Liver (tissue), 9 donors: ENCODE data around the gene LAMTOR4. TPM values are rescaled to one million over a fixed set of nuclear protein-coding genes. Genes with fewer than 3 reads are reported as not detected.
"Not testable (repeated sequence)": the region's sequence is repeated elsewhere in the genome, so short reads cannot be mapped to it uniquely, and the experiment has no call there.

ENCODE experiments used
- DNase-seq: peaks from one replicate; pipeline ENCODE4 v3.0.0-alpha.2; 2017; ENCODE audit warnings: low spot score
- H3K27ac ChIP-seq, 2 donors: one replicate each; pipeline ENCODE4 v1.7.0; 2013; ENCODE audit warnings: inconsistent platforms in 2 of 2, low read length in 2 of 2, control low read depth in 1 of 2, low read depth in 1 of 2, mild to moderate bottlenecking in 1 of 2
- H3K27me3 ChIP-seq, 4 donors: one replicate each; pipeline versions ENCODE4 v1.6.1 to v1.7.0; 2013; ENCODE audit warnings: low read length in 3 of 4, inconsistent platforms in 1 of 4, mild to moderate bottlenecking in 1 of 4, moderate library complexity in 1 of 4; ENCODE audit not compliant: control insufficient read depth in 4 of 4, insufficient read depth in 4 of 4
- H3K36me3 ChIP-seq, 4 donors: one replicate each; pipeline versions ENCODE4 v1.6.1 to v1.7.0; 2013; ENCODE audit warnings: low read length in 3 of 4, mild to moderate bottlenecking in 3 of 4, low read depth in 1 of 4, moderate library complexity in 1 of 4; ENCODE audit not compliant: control insufficient read depth in 4 of 4, insufficient read depth in 3 of 4
- H3K4me1 ChIP-seq, 4 donors: one replicate each; pipeline versions ENCODE4 v1.6.1 to v1.7.0; 2013; ENCODE audit warnings: low read length in 3 of 4, mild to moderate bottlenecking in 3 of 4, moderate library complexity in 1 of 4; ENCODE audit not compliant: control insufficient read depth in 4 of 4, insufficient read depth in 4 of 4
- H3K4me3 ChIP-seq, 3 donors: one replicate each; pipeline versions ENCODE4 v1.6.1 to v1.7.0; 2013; ENCODE audit warnings: low read length in 3 of 3, control low read depth in 1 of 3, low read depth in 1 of 3, mild to moderate bottlenecking in 1 of 3
- H3K9ac ChIP-seq, 2 donors: one replicate each; pipeline ENCODE4 v1.7.0; 2013; ENCODE audit warnings: low read length in 2 of 2, mild to moderate bottlenecking in 2 of 2, moderate library complexity in 2 of 2, control low read depth in 1 of 2, low read depth in 1 of 2
- H3K9me3 ChIP-seq, 4 donors: one replicate each; pipeline versions ENCODE4 v1.6.1 to v1.7.0; 2013; ENCODE audit warnings: low read length in 3 of 4; ENCODE audit not compliant: control insufficient read depth in 4 of 4
- EGR1 ChIP-seq, 2 donors: IDR thresholded peaks; 2 replicates each; pipeline ENCODE4 v1.6.1; 2016 to 2018; ENCODE audit warnings: antibody characterized with exemption in 2 of 2, low read depth in 2 of 2
- FOXA1 ChIP-seq: IDR thresholded peaks from 2 replicates; pipeline ENCODE4 v1.6.1; 2016; ENCODE audit warnings: antibody characterized with exemption
- FOXA2 ChIP-seq: IDR thresholded peaks from 2 replicates; pipeline ENCODE4 v1.6.1; 2016; ENCODE audit warnings: antibody characterized with exemption
- GABPA ChIP-seq, 2 donors: IDR thresholded peaks in 1 of 2; conservative IDR thresholded peaks in 1 of 2; 2 replicates each; pipeline ENCODE4 v1.6.1; 2016; ENCODE audit warnings: antibody characterized with exemption in 2 of 2, mild to moderate bottlenecking in 1 of 2, moderate library complexity in 1 of 2
- HNF4A ChIP-seq, 2 donors: conservative IDR thresholded peaks; 2 replicates each; pipeline ENCODE4 v1.6.1; 2016; ENCODE audit warnings: antibody characterized with exemption in 2 of 2, mild to moderate bottlenecking in 2 of 2
- HNF4G ChIP-seq: IDR thresholded peaks from 2 replicates; pipeline ENCODE4 v1.6.1; 2016; ENCODE audit warnings: antibody characterized with exemption
- JUND ChIP-seq, 2 donors: IDR thresholded peaks; 2 replicates each; pipeline ENCODE4 v1.6.1; 2016; ENCODE audit warnings: antibody characterized with exemption in 2 of 2
- NR2F2 ChIP-seq: IDR thresholded peaks from 2 replicates; pipeline ENCODE4 v1.6.1; 2016; ENCODE audit warnings: antibody characterized with exemption
- RAD21 ChIP-seq, 2 donors: IDR thresholded peaks; 2 replicates each; pipeline ENCODE4 v1.6.1; 2016; ENCODE audit warnings: antibody characterized with exemption in 2 of 2, mild to moderate bottlenecking in 2 of 2
- RXRA ChIP-seq, 2 donors: IDR thresholded peaks; 2 replicates each; pipeline ENCODE4 v1.6.1; 2017 to 2018; ENCODE audit warnings: antibody characterized with exemption in 2 of 2, mild to moderate bottlenecking in 1 of 2
- SP1 ChIP-seq: IDR thresholded peaks from 2 replicates; pipeline ENCODE4 v1.6.1; 2018; ENCODE audit warnings: antibody characterized with exemption, mild to moderate bottlenecking
- TAF1 ChIP-seq: conservative IDR thresholded peaks from 2 replicates; pipeline ENCODE4 v1.6.1; 2016; ENCODE audit warnings: antibody characterized with exemption, mild to moderate bottlenecking
- YY1 ChIP-seq: IDR thresholded peaks from 2 replicates; pipeline ENCODE4 v1.6.1; 2016; ENCODE audit warnings: antibody characterized with exemption, mild to moderate bottlenecking
- WGBS: extraction: QIAGEN DNeasy Blood & Tissue Kit; methylation state at CpG from one replicate; pipeline ENCODE4 v1.1.7; 2013; 5-methylcytosine and 5-hydroxymethylcytosine counted together
- polyA plus RNA-seq, 2 donors: library from polyadenylated mRNA; stranded (reverse) in 1 of 2; unstranded in 1 of 2; fragments of 200-250 nt in 1 of 2; fragments of >200 nt in 1 of 2; fragmentation: Nextera tagmentation in 1 of 2; extraction: Ambion mirVana in 1 of 2; gene quantifications; one replicate each; pipeline versions ENCODE4 v1.2.1 to v1.2.3, GENCODE V29; 2013 to 2015
- total RNA-seq, 2 donors: library from RNA; depleted of rRNA; stranded (reverse); fragments of >200 nt; gene quantifications; one replicate each; pipeline ENCODE4 v1.2.3, GENCODE V29; 2014
- TF ChIP-seq, protein P1 (sequence below): IDR thresholded peaks from 2 replicates; pipeline ENCODE4 v1.6.1; 2016; ENCODE audit warnings: antibody characterized with exemption
- TF ChIP-seq, protein P2 (sequence below): IDR thresholded peaks from 2 replicates; pipeline ENCODE4 v1.6.1; 2016; ENCODE audit warnings: antibody characterized with exemption
- TF ChIP-seq, protein P3 (sequence below): IDR thresholded peaks from 2 replicates; pipeline ENCODE4 v1.6.1; 2016; ENCODE audit warnings: antibody characterized with exemption, mild to moderate bottlenecking
- TF ChIP-seq, protein P4 (sequence below): fragments of 150-350 bp; IDR thresholded peaks from 2 replicates; pipeline ENCODE4 v1.5.1; 2017; ENCODE audit warnings: improper control_type of control experiment, low read depth, low read length; ENCODE audit not compliant: missing input control
- donor health status: healthy.
- donor health status: healthy.
- donor health status: healthy.
- donor health status: healthy.
- donor health status: healthy.

LAMTOR4 gene
- total and polyA plus RNA-seq, 4 donors: 28.4 to 112 (median 57.7) TPM

DNA sequence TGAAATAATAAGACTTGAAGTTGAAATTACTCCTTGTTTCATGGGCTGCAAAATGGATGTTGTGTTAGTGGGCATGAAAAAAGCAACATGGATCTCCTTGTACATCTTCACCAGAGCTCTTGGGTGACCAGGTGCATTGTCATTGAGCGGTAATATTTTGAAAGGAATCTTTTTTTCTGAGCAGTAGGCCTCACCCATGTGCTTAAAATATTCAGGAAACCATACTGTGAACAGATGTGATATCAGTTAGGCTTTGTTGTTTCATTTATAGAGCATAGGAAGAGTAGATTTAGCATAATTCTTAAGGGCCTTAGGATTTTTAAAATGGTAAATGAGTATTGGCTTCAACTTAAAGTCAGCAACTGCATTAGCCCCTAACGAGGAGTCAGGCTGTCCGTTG, 44.3 kb downstream of the LAMTOR4 start:
- no peak overlapping the region for H3K9ac ChIP-seq
- no peak for DNase-seq
- H3K27ac ChIP-seq: no peak overlapping the region
- TF ChIP-seq GABPA (IDR thresholded peaks at IDR 0.05 in 1 of 2, conservative IDR thresholded peaks at IDR 0.05 in 1 of 2): no peak
- TF ChIP-seq, protein P1, sequence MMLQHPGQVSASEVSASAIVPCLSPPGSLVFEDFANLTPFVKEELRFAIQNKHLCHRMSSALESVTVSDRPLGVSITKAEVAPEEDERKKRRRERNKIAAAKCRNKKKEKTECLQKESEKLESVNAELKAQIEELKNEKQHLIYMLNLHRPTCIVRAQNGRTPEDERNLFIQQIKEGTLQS: no peak
- H3K36me3 ChIP-seq: no peaks in the 10 kb centered on the region
- WGBS: 81% methylated on average over 3 of the region's 3 CpGs
- no peaks in the 10 kb centered on the region for H3K27me3 ChIP-seq
- H3K4me3 ChIP-seq: no peak overlapping the region
- H3K4me1 ChIP-seq: no peaks in the 10 kb centered on the region
- H3K9me3 ChIP-seq: no peaks in the 10 kb centered on the region

DNA sequence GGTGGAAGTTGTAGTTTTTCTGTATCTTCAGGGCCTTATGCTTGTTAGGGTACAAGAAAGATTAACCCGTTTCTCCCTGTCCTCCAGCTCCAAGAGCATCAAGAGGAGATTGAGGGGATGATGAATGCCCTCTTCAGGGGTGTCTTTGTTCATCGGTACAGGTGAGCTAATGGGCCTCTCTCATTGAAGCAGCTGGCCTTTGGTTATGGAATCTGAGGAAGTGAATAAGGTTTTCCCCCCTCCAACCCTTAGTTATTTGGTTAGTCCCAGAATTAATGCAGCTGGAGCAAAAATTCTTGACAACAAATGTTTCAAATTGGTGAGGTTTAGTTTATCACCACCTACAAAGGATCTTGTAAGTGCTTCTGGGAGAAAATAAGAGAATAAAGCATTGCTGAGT, 46.5 kb downstream of the LAMTOR4 start:
- Histone ChIP-seq H3K27ac (no peak overlapping the region), H3K9me3 (no peaks in the 10 kb centered on the region), H3K4me1 (peaks cover 0 to under 1% (median under 1%) of the 10 kb centered on the region in 4 donors), H3K27me3 (no peaks in the 10 kb centered on the region), H3K9ac (no peak overlapping the region), H3K4me3 (no peak overlapping the region), H3K36me3 (no peaks in the 10 kb centered on the region)
- TF ChIP-seq, protein P1: no peak
- no peak for TF ChIP-seq RXRA (IDR thresholded peaks at IDR 0.05)
- TF ChIP-seq TAF1: no peak
- TF ChIP-seq RAD21 (IDR thresholded peaks at IDR 0.05): no peak
- no peak for TF ChIP-seq HNF4A (conservative IDR thresholded peaks at IDR 0.05)
- TF ChIP-seq FOXA1: no peak
- TF ChIP-seq HNF4G: no peak
- TF ChIP-seq GABPA (IDR thresholded peaks at IDR 0.05 in 1 of 2, conservative IDR thresholded peaks at IDR 0.05 in 1 of 2): no peak
- TF ChIP-seq YY1: no peak
- TF ChIP-seq JUND (IDR thresholded peaks at IDR 0.05): no peak
- TF ChIP-seq, protein P2, sequence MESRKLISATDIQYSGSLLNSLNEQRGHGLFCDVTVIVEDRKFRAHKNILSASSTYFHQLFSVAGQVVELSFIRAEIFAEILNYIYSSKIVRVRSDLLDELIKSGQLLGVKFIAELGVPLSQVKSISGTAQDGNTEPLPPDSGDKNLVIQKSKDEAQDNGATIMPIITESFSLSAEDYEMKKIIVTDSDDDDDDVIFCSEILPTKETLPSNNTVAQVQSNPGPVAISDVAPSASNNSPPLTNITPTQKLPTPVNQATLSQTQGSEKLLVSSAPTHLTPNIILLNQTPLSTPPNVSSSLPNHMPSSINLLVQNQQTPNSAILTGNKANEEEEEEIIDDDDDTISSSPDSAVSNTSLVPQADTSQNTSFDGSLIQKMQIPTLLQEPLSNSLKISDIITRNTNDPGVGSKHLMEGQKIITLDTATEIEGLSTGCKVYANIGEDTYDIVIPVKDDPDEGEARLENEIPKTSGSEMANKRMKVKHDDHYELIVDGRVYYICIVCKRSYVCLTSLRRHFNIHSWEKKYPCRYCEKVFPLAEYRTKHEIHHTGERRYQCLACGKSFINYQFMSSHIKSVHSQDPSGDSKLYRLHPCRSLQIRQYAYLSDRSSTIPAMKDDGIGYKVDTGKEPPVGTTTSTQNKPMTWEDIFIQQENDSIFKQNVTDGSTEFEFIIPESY: no peak
- TF ChIP-seq SP1: no peak
- no peak for TF ChIP-seq EGR1 (IDR thresholded peaks at IDR 0.05; ENCODE audit: low read depth in 2 of 2)
- TF ChIP-seq, protein P3, sequence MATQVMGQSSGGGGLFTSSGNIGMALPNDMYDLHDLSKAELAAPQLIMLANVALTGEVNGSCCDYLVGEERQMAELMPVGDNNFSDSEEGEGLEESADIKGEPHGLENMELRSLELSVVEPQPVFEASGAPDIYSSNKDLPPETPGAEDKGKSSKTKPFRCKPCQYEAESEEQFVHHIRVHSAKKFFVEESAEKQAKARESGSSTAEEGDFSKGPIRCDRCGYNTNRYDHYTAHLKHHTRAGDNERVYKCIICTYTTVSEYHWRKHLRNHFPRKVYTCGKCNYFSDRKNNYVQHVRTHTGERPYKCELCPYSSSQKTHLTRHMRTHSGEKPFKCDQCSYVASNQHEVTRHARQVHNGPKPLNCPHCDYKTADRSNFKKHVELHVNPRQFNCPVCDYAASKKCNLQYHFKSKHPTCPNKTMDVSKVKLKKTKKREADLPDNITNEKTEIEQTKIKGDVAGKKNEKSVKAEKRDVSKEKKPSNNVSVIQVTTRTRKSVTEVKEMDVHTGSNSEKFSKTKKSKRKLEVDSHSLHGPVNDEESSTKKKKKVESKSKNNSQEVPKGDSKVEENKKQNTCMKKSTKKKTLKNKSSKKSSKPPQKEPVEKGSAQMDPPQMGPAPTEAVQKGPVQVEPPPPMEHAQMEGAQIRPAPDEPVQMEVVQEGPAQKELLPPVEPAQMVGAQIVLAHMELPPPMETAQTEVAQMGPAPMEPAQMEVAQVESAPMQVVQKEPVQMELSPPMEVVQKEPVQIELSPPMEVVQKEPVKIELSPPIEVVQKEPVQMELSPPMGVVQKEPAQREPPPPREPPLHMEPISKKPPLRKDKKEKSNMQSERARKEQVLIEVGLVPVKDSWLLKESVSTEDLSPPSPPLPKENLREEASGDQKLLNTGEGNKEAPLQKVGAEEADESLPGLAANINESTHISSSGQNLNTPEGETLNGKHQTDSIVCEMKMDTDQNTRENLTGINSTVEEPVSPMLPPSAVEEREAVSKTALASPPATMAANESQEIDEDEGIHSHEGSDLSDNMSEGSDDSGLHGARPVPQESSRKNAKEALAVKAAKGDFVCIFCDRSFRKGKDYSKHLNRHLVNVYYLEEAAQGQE: no peak
- TF ChIP-seq FOXA2: no peak
- TF ChIP-seq, protein P4, sequence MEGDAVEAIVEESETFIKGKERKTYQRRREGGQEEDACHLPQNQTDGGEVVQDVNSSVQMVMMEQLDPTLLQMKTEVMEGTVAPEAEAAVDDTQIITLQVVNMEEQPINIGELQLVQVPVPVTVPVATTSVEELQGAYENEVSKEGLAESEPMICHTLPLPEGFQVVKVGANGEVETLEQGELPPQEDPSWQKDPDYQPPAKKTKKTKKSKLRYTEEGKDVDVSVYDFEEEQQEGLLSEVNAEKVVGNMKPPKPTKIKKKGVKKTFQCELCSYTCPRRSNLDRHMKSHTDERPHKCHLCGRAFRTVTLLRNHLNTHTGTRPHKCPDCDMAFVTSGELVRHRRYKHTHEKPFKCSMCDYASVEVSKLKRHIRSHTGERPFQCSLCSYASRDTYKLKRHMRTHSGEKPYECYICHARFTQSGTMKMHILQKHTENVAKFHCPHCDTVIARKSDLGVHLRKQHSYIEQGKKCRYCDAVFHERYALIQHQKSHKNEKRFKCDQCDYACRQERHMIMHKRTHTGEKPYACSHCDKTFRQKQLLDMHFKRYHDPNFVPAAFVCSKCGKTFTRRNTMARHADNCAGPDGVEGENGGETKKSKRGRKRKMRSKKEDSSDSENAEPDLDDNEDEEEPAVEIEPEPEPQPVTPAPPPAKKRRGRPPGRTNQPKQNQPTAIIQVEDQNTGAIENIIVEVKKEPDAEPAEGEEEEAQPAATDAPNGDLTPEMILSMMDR: no peak
- no peak for TF ChIP-seq NR2F2
- DNase-seq: no peak
- WGBS: 81% methylated on average over 2 of the region's 2 CpGs

- H3K27me3 ChIP-seq, DNase-seq, H3K4me1 ChIP-seq, H3K9ac ChIP-seq, H3K36me3 ChIP-seq, H3K4me3 ChIP-seq, H3K27ac ChIP-seq, H3K9me3 ChIP-seq: not testable (repeated sequence)
- WGBS: 98% methylated on average over 6 of the region's 6 CpGs
Observed at GRCh38 chr7:100195901-100196322, 47.2 kb downstream of the LAMTOR4 start.
